GM12872 (cell line): ENCODE data around the gene C6orf120.

Source experiments
- CTCF ChIP-seq: IDR thresholded peaks from 3 replicates; pipeline ENCODE4 v1.5.1; 2011; ENCODE audit warnings: low read depth, mild to moderate bottlenecking, low read length, moderate library complexity; ENCODE audit not compliant: insufficient read depth

Gene C6orf120

GRCh38 chr6:169659820-169660610 lies 41.9 kb upstream of the C6orf120 start:
- TF ChIP-seq CTCF: no peak

- TF ChIP-seq CTCF: no peak
Observed at GRCh38 chr6:169660751-169661390, 41.1 kb upstream of the C6orf120 start.

GRCh38 chr6:169661391-169661756 lies 40.6 kb upstream of the C6orf120 start:
- no peak for TF ChIP-seq CTCF

GRCh38 chr6:169663468-169663867 lies 38.5 kb upstream of the C6orf120 start:
- TF ChIP-seq CTCF: no peak

GRCh38 chr6:169664227-169664626 lies 37.7 kb upstream of the C6orf120 start:
- no peak for TF ChIP-seq CTCF

GRCh38 chr6:169665289-169665688 lies 36.6 kb upstream of the C6orf120 start:
- no peak for TF ChIP-seq CTCF

GRCh38 chr6:169666441-169666840 lies 35.5 kb upstream of the C6orf120 start:
- no peak for TF ChIP-seq CTCF
